HG03108 (cell line): ENCODE results near the gene CFAP97.
"Not testable (repeated sequence)": the region's sequence is repeated elsewhere in the genome, so short reads cannot be mapped to it uniquely, and the experiment has no call there.

Source experiments
- ATAC-seq: cut with Tn5 transposase; IDR thresholded peaks from one replicate; pipeline ENCODE4 v1.9.1; 2021; ENCODE audit warnings: moderate library complexity; ENCODE audit not compliant: unreplicated experiment

Gene CFAP97

DNA sequence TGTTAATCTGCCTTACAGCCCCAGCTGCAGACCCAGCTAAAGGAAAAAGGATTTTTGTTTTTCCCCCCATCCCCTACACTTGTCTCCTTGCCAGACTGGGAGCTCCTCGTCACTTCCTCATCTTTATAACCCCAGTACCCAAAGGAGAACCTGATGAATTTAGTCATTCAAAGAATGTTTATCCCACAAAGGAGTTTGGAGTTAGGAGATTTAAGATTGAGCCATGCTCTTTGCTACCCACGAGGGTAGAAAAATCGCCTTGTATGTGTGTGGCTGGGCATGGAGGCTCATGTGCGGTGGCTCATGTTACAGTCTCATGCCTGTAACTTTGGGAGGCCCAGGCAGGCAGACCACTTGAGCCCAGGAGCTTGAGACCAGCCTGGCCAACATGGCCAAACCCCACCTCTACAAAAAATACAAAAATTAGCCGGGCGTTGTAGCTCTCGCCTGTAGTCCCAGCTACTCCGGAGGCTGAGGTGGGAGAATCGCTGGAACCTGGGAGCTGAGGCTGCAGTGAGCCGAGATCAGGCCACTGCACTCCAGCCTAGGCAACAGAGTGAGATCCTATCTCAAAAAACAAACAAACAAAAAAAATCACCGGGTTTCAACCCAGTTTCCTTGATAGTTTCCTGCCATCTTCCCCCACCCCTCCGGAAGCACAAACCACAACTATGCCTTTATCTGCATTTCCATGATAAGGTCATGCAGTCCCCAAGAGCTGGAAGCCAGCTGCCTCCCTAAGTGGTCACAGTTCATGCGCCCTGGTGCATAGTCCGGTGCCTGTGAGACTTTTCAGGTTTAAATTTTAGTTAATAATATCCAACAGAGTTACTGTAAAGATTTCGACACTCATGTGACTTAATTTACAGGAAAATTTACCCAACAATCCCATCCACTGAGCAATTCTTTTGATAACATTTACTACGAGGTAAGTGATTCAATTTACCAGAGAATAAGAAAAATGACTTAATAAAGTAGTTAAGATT, 1.5 kb downstream of the CFAP97 start:
- no peak for ATAC-seq

DNA sequence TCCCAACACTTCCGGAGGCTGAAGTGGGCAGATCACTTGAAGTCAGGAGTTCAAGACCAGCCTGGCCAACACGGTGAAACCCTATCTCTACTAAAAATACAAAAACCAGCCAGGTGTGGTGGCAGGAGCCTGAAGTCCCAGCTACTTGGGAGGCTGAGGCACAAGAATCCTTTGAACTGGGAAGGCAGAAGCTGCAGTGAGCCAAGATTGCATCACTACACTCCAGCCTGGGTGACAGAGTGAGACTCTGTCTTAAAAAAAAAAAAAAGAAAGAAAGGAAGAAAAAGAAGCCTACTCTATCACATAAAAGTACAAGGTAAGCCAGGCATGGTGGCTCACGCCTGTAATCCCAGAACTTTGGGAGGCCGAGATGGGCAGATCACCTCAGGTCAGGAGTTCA, 5.6 kb downstream of the CFAP97 start:
- ATAC-seq = not testable (repeated sequence)

- ATAC-seq = no peak
Observed at GRCh38 chr4:185196437-185196836, 7.4 kb downstream of the CFAP97 start.

DNA sequence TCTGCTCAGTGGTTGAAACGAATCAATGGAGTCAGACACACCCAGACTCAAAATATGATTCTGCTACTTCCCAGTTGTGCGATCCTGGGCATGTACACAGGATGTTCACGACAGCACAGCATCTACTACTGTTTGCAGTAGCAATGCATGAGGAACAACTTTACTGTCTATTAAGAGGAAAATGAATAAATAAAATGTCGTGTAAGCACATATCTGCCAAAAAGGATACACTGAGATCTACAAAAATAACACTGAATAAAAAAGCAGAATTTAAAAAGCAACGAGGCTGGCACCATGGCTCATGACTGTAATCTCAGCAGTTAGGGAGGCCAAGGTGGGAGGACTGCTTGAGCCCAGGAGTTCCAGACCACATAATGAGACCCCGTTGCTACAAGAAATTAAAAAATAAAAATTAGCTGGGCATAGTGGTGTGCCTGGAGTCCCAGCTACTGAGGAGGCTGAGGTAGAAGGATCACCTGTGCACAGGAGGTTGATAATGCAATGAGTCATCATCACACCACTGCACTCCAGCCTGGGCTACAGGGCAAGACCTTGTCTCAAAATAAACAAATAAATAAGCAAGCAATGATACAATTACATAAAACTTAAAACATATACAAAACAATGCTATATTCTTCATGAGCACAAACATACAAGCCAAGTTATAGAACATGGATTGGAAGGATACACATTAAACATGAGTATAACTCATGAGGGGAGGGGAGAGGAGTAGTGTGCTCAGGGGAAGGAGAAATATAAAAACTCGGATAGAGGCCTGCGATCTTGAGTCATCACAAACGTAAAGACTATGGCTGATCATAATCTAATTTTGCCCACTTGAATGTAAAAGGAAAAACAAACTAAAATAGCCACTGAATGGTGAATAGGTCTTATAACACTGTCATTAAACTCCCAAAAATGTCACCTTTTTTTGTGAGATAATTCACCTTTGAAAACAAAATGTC, 8.6 kb downstream of the CFAP97 start:
- no peak for ATAC-seq

DNA sequence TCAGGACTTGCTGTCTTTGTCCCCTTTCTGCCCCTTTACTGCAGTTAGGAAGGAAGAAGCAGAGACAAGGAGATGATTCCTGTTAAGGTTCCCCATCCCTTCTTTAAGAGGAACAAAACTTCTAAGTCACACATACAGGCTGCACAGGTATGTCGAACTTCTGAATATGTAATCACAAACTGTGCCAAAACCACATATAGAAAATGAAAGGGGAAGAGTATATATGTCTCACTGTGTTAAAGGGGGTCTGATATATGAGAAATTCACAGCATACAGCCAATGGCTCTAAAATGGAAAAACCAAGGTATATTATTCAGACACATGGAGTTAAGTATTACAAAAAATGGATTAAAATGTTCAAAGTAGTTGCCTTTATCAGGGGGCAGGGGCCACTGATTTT, 11.7 kb downstream of the CFAP97 start:
- peak; percentile 79 for ATAC-seq

- no peak for ATAC-seq
Observed at GRCh38 chr4:185190306-185190856, 13.4 kb downstream of the CFAP97 start.

GRCh38 chr4:185189606-185190305, 14.0 kb downstream of the CFAP97 start:
- no peak for ATAC-seq

GRCh38 chr4:185186769-185187168, 17.0 kb downstream of the CFAP97 start:
- no peak for ATAC-seq

DNA sequence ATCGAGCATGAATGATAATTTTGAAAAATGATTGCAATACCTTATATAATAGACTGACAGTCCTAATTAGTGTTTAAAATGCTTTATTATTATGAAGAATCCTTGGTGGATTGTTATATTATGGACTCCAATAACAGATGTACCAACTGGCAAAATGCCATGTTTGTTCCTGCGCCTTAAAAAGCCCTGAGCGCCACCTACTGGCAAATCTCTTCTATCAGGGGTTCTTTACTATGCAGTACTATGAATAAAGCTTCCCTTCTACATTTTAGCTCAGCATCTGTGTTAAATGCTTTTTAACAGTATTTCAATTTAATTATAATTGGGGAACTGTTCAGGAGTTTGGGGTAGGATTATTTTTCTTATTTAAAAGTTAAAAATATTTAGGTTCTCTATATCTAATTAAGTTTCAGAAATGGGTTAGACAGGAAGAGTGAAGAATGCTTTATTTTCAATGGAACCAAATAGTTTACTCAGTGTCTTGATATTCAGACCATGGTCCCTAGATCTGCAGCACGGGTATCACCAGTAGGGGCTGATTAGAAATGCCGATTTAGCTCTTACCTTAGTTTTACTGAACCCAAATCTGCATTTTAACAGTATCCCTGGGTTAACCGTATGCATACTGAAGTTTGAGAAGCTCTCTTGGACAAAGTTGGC, 20.0 kb downstream of the CFAP97 start:
- no peak for ATAC-seq

DNA sequence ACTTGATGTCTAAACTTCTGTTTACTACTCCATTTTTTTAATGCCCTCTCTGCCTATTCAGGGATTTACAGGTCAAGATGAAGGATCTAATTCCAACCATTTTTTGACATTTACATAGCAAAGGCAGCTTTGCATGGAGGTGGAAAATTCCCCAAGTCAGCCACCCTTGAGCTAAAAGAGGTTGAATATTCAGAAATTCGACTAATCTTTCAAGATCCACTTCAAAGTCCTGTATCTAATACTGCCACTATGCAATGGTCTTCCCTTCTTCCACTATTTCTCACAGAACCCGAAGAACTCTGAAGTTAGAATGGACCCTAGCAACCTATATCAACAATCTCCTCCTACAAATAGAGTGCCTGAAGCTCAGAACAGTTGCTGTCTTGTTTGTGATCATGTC, 21.6 kb downstream of the CFAP97 start:
- ATAC-seq = no peak

DNA sequence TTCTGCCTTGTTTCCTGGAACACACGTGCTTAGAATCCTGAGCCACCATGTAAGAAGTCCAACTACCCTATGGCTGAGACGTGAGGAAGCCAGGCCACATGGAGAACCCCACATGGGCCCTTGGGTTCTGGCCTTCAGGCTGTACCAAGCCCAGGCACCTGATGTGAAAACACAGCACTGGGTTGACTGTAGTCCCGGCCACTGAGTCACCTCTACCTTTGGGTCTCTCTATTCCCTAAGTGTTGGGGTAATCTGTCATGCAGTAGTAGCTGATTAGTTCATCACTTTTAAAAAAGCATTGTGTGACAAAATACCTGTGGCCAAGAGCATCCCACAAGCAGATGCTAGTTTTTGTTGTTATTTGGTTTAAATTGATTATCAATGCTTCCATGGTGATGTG, 24.3 kb downstream of the CFAP97 start:
- no peak for ATAC-seq

GRCh38 chr4:185171373-185172071, 32.3 kb downstream of the CFAP97 start:
- peak; percentile 77 for ATAC-seq

GRCh38 chr4:185167234-185167633, 36.6 kb downstream of the CFAP97 start:
- ATAC-seq = no peak

DNA sequence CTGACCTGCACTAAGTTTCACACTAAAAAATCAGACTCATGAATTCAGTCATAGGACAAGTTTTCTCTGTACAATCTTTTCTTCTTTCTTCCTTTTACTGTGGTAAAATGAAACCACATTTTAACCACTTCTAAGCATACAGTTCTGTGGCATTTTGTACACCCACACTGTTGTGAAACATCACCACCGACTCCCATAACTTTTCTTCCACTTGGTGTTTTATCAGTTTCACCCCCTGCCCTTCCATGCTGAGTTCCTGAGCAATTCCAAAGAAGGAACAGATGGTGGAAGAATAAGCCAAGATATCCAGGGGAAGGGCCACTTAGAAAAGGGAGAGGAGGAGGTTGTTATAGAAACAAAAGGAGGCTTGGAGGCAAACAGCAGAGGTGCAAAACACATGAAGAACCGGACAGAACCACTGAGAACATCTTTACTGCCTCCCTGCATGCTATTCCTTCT, 38.2 kb downstream of the CFAP97 start:
- ATAC-seq = peak; percentile 91

GRCh38 chr4:185151296-185151695, 52.5 kb downstream of the CFAP97 start:
- ATAC-seq = no peak

GRCh38 chr4:185149392-185149791, 54.4 kb downstream of the CFAP97 start:
- ATAC-seq = no peak

GRCh38 chr4:185145572-185145971, 58.2 kb downstream of the CFAP97 start:
- no peak for ATAC-seq

- no peak for ATAC-seq
Observed at GRCh38 chr4:185144601-185145240, 59.1 kb downstream of the CFAP97 start.

DNA sequence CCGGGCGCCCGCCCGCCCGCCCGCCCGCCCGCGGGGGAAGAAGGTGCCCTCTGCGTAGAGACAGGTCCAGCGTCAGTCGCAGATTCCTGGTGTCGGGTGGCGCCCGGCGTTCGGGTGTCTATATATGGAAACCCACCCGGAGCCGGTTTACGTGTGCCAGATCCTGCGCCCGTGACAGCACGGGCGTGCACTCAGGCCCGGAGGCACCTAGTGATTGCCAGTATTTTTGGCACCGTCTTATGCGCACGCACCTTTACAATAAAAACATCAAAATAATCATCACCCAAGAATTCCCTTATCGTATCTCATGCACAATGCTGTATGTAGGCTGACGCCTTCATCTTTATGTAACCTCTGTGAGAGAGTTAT, 60.2 kb downstream of the CFAP97 start:
- no peak for ATAC-seq
